Measurements from ENCODE around the gene TMEM92.

Gene TMEM92

GRCh38 chr17:50274142-50274896 is at the start of gene TMEM92:
Gene TMEM92, plus strand, starts transcription at chr17:50274466. Its CDS starts 36 bp downstream, at chr17:50274502.
- Histone ChIP-seq H3K9me3 (no peaks in the 10 kb centered on the region), H3K27me3 (peaks cover 33% of the 10 kb centered on the region), H3K4me2 (peak within 1 kb of the TSS; percentile 91), H3K4me3 (peak within 1 kb of the TSS; percentile 63), H3K27ac (no peak within 1 kb of the TSS), H3K9ac (peak within 1 kb of the TSS; percentile 54), H3K4me1 (peaks cover 41% of the 10 kb centered on the region), H4K20me1 (no peaks in the 10 kb centered on the region), H3K36me3 (no peaks in the 10 kb centered on the region)
- TF ChIP-seq Cebpa-rat (IDR thresholded peaks at IDR 0.05): no peak

DNA sequence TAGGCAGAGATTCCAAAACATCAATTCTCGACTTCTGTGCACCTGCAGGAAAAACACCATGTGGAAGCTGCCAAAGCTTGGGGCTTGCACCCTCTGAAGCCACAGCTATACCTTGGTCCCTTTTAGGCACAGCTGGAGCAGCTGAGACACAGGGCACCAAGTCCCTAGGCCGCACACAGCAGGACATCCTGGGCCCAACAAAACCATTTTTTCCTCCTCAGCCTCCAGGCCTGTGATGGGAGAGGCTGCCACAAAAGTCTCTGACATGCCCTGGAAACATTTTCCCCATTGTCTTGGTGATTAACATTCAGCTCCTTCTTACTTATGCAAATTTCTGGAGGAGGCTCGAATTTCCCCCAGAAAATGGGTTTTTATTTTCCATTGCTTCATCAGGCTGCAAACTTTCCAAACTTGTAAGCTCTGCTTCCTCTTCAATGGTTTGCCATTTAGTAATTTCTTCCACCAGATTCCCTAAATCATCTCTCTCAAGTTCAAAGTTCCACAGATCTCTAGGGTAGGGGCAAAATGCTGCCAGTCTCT is 48.5 kb upstream of the TMEM92 start:
- Histone ChIP-seq H3K9me3 (peaks cover 43% of the 10 kb centered on the region), H3K27me3 (no peaks in the 10 kb centered on the region), H4K20me1 (no peaks in the 10 kb centered on the region), H3K36me3 (no peaks in the 10 kb centered on the region), H3K4me3 (no peak overlapping the region), H3K4me2 (no peak overlapping the region), H3K4me1 (peaks cover 14% of the 10 kb centered on the region), H3K27ac (no peak overlapping the region), H3K9ac (no peak overlapping the region)
- TF ChIP-seq Cebpa-rat (IDR thresholded peaks at IDR 0.05): no peak

- Histone ChIP-seq H3K4me3 (no peak overlapping the region), H3K4me1 (peaks cover 9% of the 10 kb centered on the region), H4K20me1 (no peaks in the 10 kb centered on the region), H3K36me3 (no peaks in the 10 kb centered on the region), H3K27ac (no peak overlapping the region), H3K4me2 (no peak overlapping the region), H3K27me3 (no peaks in the 10 kb centered on the region), H3K9ac (no peak overlapping the region), H3K9me3 (peaks cover 13% of the 10 kb centered on the region)
- no peak for TF ChIP-seq Cebpa-rat (IDR thresholded peaks at IDR 0.05)
Observed at GRCh38 chr17:50234581-50234980, 39.7 kb upstream of the TMEM92 start.

DNA sequence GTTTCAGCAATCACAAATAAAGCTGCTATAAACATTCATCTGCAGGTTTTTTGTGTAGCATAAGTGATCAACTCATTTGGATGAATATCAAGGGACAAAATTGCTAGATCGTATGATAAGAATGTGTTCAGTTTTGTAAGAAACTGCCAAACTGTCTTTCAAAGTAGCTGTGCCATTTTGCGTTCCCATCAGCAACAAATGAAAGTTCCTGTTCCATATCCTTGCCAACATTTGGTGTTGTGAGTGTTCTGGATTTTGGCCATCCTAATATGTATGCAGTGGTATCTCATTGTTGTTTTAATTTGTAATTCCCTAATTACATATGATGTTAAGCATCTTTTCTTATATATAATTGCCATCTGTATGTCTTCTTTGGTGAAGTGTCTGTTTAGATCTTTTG is 36.4 kb upstream of the TMEM92 start:
- peaks cover 13% of the 10 kb centered on the region for H3K9me3 ChIP-seq
- no peak overlapping the region for H3K4me3 ChIP-seq
- no peak for TF ChIP-seq Cebpa-rat (IDR thresholded peaks at IDR 0.05)
- H4K20me1 ChIP-seq: no peaks in the 10 kb centered on the region
- peaks cover 12% of the 10 kb centered on the region for H3K4me1 ChIP-seq
- no peak overlapping the region for H3K9ac ChIP-seq
- no peaks in the 10 kb centered on the region for H3K36me3 ChIP-seq
- no peaks in the 10 kb centered on the region for H3K27me3 ChIP-seq
- no peak overlapping the region for H3K27ac ChIP-seq
- H3K4me2 ChIP-seq: no peak overlapping the region

DNA sequence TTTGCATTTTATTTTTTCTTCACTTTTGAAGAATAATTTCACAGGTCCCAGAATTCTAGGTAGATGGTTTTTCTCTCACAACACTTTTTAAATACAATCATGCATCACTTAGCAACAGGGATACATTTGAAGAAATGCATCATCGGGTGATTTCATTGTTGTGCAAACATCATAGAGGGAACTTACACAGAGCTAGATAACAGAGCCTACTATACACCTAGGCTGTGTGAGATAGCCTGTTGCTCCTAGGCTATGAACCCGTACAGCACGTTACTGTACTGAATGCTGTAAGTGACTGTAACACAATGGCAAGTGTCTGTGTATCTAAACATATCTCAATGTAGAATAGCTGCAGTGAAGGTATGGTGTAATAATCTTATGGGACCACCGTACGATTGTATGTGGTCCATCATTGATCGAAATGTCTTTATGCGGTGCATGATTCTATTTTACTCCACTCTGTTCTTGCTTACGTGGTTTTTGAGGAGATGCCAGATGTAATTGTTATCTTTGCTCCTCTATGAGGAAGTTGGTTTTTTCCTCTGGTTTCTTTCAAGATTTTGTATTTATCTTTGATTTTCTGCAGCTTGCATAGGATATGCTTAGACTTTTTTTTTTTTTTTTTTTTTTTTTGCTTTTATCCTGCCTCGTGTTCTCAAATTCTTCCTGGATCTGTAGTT is 35.5 kb upstream of the TMEM92 start:
- H3K27ac ChIP-seq: no peak overlapping the region
- H3K4me1 ChIP-seq: peaks cover 12% of the 10 kb centered on the region
- no peaks in the 10 kb centered on the region for H3K27me3 ChIP-seq
- peaks cover 13% of the 10 kb centered on the region for H3K9me3 ChIP-seq
- no peak overlapping the region for H3K9ac ChIP-seq
- H4K20me1 ChIP-seq: no peaks in the 10 kb centered on the region
- H3K36me3 ChIP-seq: no peaks in the 10 kb centered on the region
- TF ChIP-seq Cebpa-rat (IDR thresholded peaks at IDR 0.05): no peak
- no peak overlapping the region for H3K4me3 ChIP-seq
- H3K4me2 ChIP-seq: peak overlapping the region; percentile 16; the same call in 1 of the 2 replicates

DNA sequence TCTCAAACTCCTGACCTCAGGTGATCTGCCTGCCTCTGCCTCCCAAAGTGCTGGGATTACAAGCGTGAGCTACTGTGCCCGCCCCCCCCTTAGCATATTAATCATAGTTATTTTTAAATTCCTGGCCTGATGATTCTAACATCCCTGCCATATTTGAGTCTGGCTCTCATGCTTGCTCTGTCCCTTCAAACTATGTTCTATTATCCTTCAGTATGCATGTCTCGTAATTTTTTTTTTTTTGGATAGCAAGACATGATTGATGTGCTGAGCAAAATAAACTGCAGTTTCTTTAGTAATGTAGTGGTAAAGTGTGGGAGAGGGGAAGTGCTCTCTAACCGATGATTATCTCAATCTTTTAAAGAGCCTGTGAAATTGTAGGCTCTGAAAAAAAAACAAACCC is 34.3 kb upstream of the TMEM92 start:
- TF ChIP-seq Cebpa-rat (IDR thresholded peaks at IDR 0.05): no peak
- Histone ChIP-seq H3K4me3 (no peak overlapping the region), H3K27me3 (no peaks in the 10 kb centered on the region), H3K4me1 (peaks cover 12% of the 10 kb centered on the region), H3K36me3 (no peaks in the 10 kb centered on the region), H3K4me2 (no peak overlapping the region), H3K9me3 (0 out of 2 replicates have a peak, but pooled peaks cover 5% of the 10 kb centered on the region), H4K20me1 (no peaks in the 10 kb centered on the region), H3K9ac (no peak overlapping the region), H3K27ac (no peak overlapping the region)

- Histone ChIP-seq H3K27me3 (no peaks in the 10 kb centered on the region), H4K20me1 (no peaks in the 10 kb centered on the region), H3K4me3 (no peak overlapping the region), H3K9ac (no peak overlapping the region), H3K4me1 (peaks cover 12% of the 10 kb centered on the region), H3K4me2 (no peak overlapping the region), H3K36me3 (no peaks in the 10 kb centered on the region), H3K9me3 (0 out of 2 replicates have a peak, but pooled peaks cover under 1% of the 10 kb centered on the region), H3K27ac (no peak overlapping the region)
- no peak for TF ChIP-seq Cebpa-rat (IDR thresholded peaks at IDR 0.05)
Observed at GRCh38 chr17:50240851-50241250, 33.4 kb upstream of the TMEM92 start.

DNA sequence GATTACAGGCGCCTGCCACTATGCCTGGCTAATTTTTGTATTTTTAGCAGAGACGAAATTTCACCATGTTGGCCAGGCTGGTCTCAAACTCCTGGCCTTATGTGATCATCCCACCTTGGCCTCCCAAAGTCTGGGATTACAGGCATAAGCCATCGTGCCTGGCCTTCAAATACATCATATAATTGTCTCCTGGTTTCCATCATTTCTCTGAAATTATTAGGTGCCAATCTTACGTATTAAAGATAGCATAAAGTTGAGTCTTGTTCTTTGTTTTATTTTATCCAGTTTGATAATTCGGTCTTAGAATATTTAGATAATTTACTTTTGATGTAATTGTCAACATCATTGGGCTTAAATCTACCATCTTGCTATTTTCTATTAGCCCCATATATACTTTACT is 32.8 kb upstream of the TMEM92 start:
- Histone ChIP-seq H3K9me3 (no peaks in the 10 kb centered on the region), H4K20me1 (no peaks in the 10 kb centered on the region), H3K4me3 (no peak overlapping the region), H3K36me3 (no peaks in the 10 kb centered on the region), H3K27me3 (no peaks in the 10 kb centered on the region), H3K4me1 (peaks cover 12% of the 10 kb centered on the region), H3K4me2 (no peak overlapping the region), H3K27ac (no peak overlapping the region), H3K9ac (no peak overlapping the region)
- no peak for TF ChIP-seq Cebpa-rat (IDR thresholded peaks at IDR 0.05)

DNA sequence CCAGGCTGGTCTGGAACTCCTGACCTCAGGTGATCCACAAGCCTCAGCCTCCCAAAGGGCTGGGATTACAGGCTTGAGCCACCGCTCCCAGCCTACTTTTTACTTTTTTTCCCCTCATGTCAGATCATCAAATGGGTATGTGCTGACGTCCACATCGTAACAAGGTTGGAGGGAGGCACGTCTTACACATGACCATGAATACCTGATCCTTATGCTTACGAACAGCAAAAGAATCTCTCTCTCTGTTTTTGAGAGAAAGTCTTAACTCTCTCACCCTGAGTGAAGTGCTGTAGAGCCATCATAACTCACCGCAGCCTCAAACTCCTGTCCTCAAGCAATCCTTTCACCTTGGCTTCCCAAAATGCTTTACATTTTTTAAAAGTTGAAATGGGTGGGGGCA is 29.5 kb upstream of the TMEM92 start:
- Histone ChIP-seq H3K9ac (no peak overlapping the region), H3K27ac (no peak overlapping the region)
- TF ChIP-seq Cebpa-rat (IDR thresholded peaks at IDR 0.05): no peak

DNA sequence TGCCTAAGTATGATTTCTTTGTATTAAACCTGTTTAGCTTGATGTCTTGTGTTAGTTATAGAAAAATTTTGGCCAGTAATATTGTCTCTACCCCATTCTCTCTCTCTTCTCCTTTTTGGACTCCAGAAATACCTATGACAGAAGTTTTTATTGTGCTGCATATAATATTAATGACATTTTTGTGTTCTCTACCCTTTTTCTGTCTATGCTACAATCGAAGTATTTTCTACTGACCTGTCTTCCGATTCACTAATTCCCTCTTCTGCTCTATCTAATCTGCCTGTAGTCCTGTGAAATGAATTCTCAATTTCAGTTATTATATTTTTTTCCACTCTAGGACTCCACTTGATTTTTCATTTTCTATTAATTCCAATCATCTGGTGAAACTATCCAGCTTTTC is 26.0 kb upstream of the TMEM92 start:
- Histone ChIP-seq H3K9ac (no peak overlapping the region), H3K36me3 (no peaks in the 10 kb centered on the region), H3K4me1 (no peaks in the 10 kb centered on the region), H3K9me3 (peaks cover 42% of the 10 kb centered on the region), H3K4me3 (no peak overlapping the region), H3K4me2 (no peak overlapping the region), H3K27me3 (no peaks in the 10 kb centered on the region), H3K27ac (no peak overlapping the region), H4K20me1 (no peaks in the 10 kb centered on the region)
- TF ChIP-seq Cebpa-rat (IDR thresholded peaks at IDR 0.05): no peak

More for the DNA sequence above, 29.5 kb upstream of the TMEM92 start:
- no peaks in the 10 kb centered on the region for H3K36me3 ChIP-seq
- H3K4me3 ChIP-seq: no peak overlapping the region
- H3K27me3 ChIP-seq: no peaks in the 10 kb centered on the region
- H3K4me2 ChIP-seq: no peak overlapping the region
- no peaks in the 10 kb centered on the region for H4K20me1 ChIP-seq
- 0 out of 2 replicates have a peak, but pooled peaks cover 1% of the 10 kb centered on the region for H3K4me1 ChIP-seq
- peaks cover 27% of the 10 kb centered on the region for H3K9me3 ChIP-seq
